Measurements from ENCODE around the gene COG7.

Gene COG7

DNA sequence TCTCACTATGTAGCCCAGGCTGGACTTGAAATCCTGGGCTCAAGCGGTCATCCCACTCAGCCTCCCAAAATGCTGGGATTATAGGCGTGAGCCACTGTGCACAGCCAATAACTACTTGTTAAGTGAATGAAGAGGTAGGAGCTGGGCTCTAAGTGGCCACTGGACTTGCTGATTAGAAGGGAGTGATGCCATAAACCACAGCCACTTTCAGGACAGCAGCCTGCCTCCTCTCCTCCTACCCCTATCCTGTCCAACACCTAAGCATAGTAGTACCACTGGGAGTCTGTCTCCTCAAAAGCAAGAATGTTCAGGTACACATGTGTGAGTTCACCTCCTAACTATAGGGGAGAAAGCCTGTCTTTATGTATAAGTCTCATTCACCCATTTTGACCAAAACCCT lies 12.2 kb upstream of the COG7 start:
- no peak for ATAC-seq
- TF ChIP-seq ZNF8 (CRISPR knock-in tag; IDR thresholded peaks at IDR 0.05) (no peak), ZNF565 (CRISPR knock-in tag; conservative IDR thresholded peaks at IDR 0.05; ENCODE audit: low read depth) (no peak), ZFP3 (CRISPR knock-in tag; IDR thresholded peaks at IDR 0.05) (no peak)

DNA sequence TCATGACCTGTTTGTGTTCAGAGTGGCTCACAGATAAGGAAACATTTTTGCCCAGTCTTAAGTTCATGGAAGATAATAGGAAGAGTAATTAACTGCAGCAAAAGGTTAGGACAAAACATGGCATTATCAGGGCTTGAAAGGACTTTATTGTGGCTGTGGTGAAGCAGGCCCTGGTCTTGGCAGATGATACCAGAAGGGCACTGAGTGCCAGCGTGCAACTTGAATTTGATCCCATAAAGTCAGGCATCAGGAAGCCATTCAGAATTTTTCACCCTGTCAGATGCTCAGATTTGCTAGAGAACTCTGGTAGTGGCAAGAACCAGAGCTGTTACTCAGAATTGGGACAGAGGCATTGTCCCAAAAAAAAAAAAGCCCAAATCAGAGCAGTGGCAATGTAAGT lies 11.2 kb upstream of the COG7 start:
- ATAC-seq: no peak
- TF ChIP-seq, protein P1, sequence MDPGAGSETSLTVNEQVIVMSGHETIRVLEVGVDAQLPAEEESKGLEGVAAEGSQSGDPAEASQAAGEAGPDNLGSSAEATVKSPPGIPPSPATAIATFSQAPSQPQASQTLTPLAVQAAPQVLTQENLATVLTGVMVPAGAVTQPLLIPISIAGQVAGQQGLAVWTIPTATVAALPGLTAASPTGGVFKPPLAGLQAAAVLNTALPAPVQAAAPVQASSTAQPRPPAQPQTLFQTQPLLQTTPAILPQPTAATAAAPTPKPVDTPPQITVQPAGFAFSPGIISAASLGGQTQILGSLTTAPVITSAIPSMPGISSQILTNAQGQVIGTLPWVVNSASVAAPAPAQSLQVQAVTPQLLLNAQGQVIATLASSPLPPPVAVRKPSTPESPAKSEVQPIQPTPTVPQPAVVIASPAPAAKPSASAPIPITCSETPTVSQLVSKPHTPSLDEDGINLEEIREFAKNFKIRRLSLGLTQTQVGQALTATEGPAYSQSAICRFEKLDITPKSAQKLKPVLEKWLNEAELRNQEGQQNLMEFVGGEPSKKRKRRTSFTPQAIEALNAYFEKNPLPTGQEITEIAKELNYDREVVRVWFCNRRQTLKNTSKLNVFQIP (CRISPR knock-in tag; IDR thresholded peaks at IDR 0.05; ENCODE audit: borderline replicate concordance, low read depth): no peak
- TF ChIP-seq ZC3H10 (CRISPR knock-in tag; IDR thresholded peaks at IDR 0.05) (no peak), SNAI2 (CRISPR knock-in tag; IDR thresholded peaks at IDR 0.05) (no peak), TCF4 (CRISPR knock-in tag; IDR thresholded peaks at IDR 0.05; ENCODE audit: borderline replicate concordance) (no peak), OSR1 (CRISPR knock-in tag; IDR thresholded peaks at IDR 0.05) (no peak), GLIS3 (CRISPR knock-in tag; IDR thresholded peaks at IDR 0.05) (no peak)
- TF ChIP-seq, protein P2, sequence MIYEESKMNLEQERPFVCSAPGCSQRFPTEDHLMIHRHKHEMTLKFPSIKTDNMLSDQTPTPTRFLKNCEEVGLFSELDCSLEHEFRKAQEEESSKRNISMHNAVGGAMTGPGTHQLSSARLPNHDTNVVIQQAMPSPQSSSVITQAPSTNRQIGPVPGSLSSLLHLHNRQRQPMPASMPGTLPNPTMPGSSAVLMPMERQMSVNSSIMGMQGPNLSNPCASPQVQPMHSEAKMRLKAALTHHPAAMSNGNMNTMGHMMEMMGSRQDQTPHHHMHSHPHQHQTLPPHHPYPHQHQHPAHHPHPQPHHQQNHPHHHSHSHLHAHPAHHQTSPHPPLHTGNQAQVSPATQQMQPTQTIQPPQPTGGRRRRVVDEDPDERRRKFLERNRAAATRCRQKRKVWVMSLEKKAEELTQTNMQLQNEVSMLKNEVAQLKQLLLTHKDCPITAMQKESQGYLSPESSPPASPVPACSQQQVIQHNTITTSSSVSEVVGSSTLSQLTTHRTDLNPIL (CRISPR knock-in tag; IDR thresholded peaks at IDR 0.05; ENCODE audit: low read depth): no peak

DNA sequence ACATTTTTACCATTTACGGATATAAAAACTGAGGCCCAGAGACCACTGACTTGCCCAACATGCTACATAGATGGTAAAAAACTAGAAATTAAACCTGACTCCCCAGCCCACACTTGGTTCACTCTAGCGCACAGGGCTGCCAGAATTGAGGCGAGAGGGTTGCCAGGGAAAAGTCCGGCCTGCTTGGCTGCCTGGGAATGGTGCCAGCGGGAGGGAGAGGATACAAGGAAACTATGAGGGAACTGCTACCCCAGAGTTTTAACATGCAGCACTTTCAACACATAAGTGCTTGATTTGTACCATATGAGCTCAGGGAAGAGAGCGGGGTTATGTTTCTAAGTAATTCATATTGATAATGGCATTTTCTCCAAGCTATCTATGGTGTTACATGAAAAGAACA lies 10.0 kb upstream of the COG7 start:
- ATAC-seq: peak; percentile 86

DNA sequence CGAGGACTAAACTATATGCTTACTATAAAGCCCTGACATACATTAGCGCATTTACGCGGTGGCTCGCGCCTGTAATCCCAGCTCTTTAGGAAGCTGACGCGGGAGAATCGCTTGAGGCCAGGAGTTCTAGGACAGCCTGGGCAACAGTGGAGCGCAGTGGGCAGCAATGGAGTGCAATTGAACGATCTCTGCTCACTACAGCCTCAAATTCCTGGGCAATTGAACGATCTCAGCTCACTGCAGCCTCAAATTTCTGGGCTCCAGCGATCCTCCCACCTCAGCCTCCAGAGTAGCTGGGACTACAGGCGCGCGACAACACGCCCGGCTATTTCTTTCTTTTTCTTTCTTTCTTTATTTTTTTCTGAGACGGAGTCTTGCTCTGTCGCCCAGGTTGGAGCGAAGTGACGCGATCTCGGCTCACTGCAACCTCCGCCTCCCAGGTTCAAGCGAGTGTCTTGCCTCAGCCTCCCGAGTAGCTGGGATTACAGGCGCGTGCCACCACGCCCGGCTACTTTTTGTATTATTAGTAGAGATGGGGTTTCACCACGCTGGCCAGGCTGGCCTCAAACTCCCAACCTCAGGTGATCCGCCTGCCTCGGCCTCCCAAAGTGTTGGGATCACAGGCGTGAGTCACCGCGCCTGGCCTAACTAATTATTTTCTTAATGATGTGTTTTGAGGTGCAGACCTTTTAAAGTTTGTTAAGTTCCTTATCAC lies 506 bp upstream of the COG7 start:
- peak; percentile 61 for ATAC-seq
- TF ChIP-seq, protein P1 (CRISPR knock-in tag; IDR thresholded peaks at IDR 0.05; ENCODE audit: borderline replicate concordance, low read depth): no peak
- TF ChIP-seq ZNF70 (CRISPR knock-in tag; IDR thresholded peaks at IDR 0.05) (no peak), SNAI2 (CRISPR knock-in tag; IDR thresholded peaks at IDR 0.05) (no peak), ARNTL (CRISPR knock-in tag; IDR thresholded peaks at IDR 0.05; ENCODE audit: borderline replicate concordance, low read depth) (no peak), RARB (CRISPR knock-in tag; IDR thresholded peaks at IDR 0.05) (no peak), ISL1 (CRISPR knock-in tag; IDR thresholded peaks at IDR 0.05) (no peak), ZNF8 (CRISPR knock-in tag; IDR thresholded peaks at IDR 0.05) (no peak), GLIS3 (CRISPR knock-in tag; IDR thresholded peaks at IDR 0.05) (no peak)
- TF ChIP-seq, protein P2 (CRISPR knock-in tag; IDR thresholded peaks at IDR 0.05; ENCODE audit: low read depth): no peak

DNA sequence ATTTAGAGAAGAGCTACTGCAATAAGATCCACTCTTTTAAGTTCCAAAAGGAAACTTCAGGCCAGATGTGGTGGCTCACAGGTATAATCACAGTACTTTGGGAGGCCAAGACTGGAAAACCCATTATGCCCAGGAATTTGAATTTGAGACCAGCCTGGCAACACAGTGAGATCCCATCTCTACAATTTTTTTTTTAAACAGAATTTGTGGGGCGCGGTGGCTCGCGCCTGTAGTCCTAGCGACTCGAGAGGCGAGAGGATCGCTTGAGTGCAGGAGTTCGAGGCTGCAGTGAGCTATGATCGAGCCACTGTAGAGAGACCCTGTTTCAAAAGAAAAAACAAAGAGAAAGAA lies 793 bp downstream of the COG7 start:
- peak; percentile 11 for ATAC-seq
- TF ChIP-seq, protein P2 (CRISPR knock-in tag; IDR thresholded peaks at IDR 0.05; ENCODE audit: low read depth): no peak
- TF ChIP-seq RARB (CRISPR knock-in tag; IDR thresholded peaks at IDR 0.05): no peak
- no peak for TF ChIP-seq ZNF70 (CRISPR knock-in tag; IDR thresholded peaks at IDR 0.05)
- TF ChIP-seq, protein P1 (CRISPR knock-in tag; IDR thresholded peaks at IDR 0.05; ENCODE audit: borderline replicate concordance, low read depth): no peak
- TF ChIP-seq GLIS3 (CRISPR knock-in tag; IDR thresholded peaks at IDR 0.05): no peak
- no peak for TF ChIP-seq CSDC2 (CRISPR knock-in tag; IDR thresholded peaks at IDR 0.05)
- no peak for TF ChIP-seq ZC3H10 (CRISPR knock-in tag; IDR thresholded peaks at IDR 0.05)
- TF ChIP-seq ISL1 (CRISPR knock-in tag; IDR thresholded peaks at IDR 0.05): no peak
- TF ChIP-seq, protein P3, sequence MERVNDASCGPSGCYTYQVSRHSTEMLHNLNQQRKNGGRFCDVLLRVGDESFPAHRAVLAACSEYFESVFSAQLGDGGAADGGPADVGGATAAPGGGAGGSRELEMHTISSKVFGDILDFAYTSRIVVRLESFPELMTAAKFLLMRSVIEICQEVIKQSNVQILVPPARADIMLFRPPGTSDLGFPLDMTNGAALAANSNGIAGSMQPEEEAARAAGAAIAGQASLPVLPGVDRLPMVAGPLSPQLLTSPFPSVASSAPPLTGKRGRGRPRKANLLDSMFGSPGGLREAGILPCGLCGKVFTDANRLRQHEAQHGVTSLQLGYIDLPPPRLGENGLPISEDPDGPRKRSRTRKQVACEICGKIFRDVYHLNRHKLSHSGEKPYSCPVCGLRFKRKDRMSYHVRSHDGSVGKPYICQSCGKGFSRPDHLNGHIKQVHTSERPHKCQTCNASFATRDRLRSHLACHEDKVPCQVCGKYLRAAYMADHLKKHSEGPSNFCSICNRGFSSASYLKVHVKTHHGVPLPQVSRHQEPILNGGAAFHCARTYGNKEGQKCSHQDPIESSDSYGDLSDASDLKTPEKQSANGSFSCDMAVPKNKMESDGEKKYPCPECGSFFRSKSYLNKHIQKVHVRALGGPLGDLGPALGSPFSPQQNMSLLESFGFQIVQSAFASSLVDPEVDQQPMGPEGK (CRISPR knock-in tag; IDR thresholded peaks at IDR 0.05; ENCODE audit: borderline replicate concordance): no peak
